Measurements from ENCODE around the gene MUSK.
A peak's percentile ranks its signal among the peaks of the same experiment; 100 is the strongest.

Gene MUSK

DNA sequence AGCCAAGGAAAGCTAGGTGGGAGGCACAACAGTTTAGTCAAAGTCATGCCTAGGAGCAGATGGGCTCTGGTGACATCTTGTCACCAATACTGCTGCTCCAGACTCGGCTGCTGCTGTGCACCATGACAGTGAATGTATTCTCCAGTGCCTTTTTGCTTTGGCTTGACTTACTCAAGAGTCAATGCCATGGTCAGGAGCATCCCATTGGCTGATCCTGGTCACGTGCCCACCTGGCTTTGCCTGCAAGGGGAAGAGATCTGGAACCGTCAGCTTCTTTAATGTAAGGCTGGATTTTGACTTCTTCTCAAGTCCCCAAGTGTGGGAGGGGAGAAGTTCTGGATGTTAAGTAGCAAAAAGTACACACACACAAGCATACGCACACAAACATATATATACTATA lies 19.9 kb upstream of the MUSK start:
- Histone ChIP-seq H3K4me3 (ENCODE audit: severe bottlenecking) (no peak overlapping the region), H3K27me3 (ENCODE audit: insufficient read depth, poor library complexity, severe bottlenecking) (no peaks in the 10 kb centered on the region), H3K9me3 (ENCODE audit: severe bottlenecking) (no peaks in the 10 kb centered on the region), H3K36me3 (ENCODE audit: low read depth) (no peaks in the 10 kb centered on the region), H3K27ac (ENCODE audit: poor library complexity, severe bottlenecking) (no peak overlapping the region), H3K4me1 (ENCODE audit: insufficient read depth, poor library complexity, severe bottlenecking) (peaks cover 11% of the 10 kb centered on the region)
- ATAC-seq (ENCODE audit: low read depth) (no peak), DNase-seq (ENCODE audit: low spot score) (no peak)
- TF ChIP-seq, protein P1, sequence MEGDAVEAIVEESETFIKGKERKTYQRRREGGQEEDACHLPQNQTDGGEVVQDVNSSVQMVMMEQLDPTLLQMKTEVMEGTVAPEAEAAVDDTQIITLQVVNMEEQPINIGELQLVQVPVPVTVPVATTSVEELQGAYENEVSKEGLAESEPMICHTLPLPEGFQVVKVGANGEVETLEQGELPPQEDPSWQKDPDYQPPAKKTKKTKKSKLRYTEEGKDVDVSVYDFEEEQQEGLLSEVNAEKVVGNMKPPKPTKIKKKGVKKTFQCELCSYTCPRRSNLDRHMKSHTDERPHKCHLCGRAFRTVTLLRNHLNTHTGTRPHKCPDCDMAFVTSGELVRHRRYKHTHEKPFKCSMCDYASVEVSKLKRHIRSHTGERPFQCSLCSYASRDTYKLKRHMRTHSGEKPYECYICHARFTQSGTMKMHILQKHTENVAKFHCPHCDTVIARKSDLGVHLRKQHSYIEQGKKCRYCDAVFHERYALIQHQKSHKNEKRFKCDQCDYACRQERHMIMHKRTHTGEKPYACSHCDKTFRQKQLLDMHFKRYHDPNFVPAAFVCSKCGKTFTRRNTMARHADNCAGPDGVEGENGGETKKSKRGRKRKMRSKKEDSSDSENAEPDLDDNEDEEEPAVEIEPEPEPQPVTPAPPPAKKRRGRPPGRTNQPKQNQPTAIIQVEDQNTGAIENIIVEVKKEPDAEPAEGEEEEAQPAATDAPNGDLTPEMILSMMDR (IDR thresholded peaks at IDR 0.05; ENCODE audit: poor library complexity, severe bottlenecking) = no peak

DNA sequence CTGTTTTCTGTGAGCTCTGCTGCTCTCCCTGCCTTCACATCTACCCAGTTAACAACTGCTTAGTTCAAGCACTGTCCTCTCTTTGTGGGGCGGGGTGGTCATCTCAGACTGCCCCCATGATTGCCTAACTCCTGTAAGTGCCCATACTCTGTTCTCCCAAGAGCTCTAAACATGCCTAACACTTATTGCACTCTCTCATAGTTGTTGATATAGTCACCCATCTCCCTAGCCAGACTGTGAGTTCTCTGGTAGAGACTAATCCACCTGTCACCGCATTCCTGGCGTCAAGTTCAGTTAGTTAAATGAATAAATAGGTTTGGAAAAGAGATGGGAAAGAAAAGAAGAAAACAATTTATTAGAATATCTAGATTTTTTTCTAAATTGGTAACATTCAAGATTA lies 18.3 kb upstream of the MUSK start:
- Histone ChIP-seq H3K4me3 (ENCODE audit: severe bottlenecking) (no peak overlapping the region), H3K4me1 (ENCODE audit: insufficient read depth, poor library complexity, severe bottlenecking) (peaks cover 11% of the 10 kb centered on the region), H3K27me3 (ENCODE audit: insufficient read depth, poor library complexity, severe bottlenecking) (no peaks in the 10 kb centered on the region), H3K36me3 (ENCODE audit: low read depth) (no peaks in the 10 kb centered on the region), H3K9me3 (ENCODE audit: severe bottlenecking) (no peaks in the 10 kb centered on the region), H3K27ac (ENCODE audit: poor library complexity, severe bottlenecking) (peak overlapping the region; percentile 10)
- ATAC-seq (ENCODE audit: low read depth) = no peak
- TF ChIP-seq, protein P1 (IDR thresholded peaks at IDR 0.05; ENCODE audit: poor library complexity, severe bottlenecking) = no peak
- DNase-seq (ENCODE audit: low spot score) = no peak

DNA sequence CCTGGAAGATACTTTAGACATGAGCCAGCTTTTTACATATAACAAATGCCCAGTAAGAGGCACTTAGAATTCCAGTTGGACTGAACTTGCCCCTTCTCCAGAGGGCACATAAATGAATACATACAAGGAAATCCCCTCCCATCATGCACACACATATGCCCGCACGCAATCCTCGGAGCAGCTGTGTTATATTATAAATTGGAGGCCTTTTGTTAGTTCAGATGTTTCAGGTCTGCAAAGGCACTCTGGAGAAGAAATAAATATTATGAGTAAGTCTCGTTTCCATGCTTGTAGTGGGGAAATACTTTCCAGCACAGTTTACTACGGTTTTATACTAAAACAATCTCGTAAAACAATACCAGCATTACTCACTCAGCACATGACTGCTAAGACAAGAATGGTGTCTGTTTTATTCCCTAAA lies 17.6 kb upstream of the MUSK start:
- H3K9me3 ChIP-seq (ENCODE audit: severe bottlenecking) = no peaks in the 10 kb centered on the region
- H3K36me3 ChIP-seq (ENCODE audit: low read depth) = no peaks in the 10 kb centered on the region
- peaks cover 14% of the 10 kb centered on the region for H3K4me1 ChIP-seq (ENCODE audit: insufficient read depth, poor library complexity, severe bottlenecking)
- peak; percentile 89 for ATAC-seq (ENCODE audit: low read depth)
- DNase-seq (ENCODE audit: low spot score) = no peak
- peak overlapping the region; percentile 10 for H3K27ac ChIP-seq (ENCODE audit: poor library complexity, severe bottlenecking)
- H3K4me3 ChIP-seq (ENCODE audit: severe bottlenecking) = no peak overlapping the region
- TF ChIP-seq, protein P1 (IDR thresholded peaks at IDR 0.05; ENCODE audit: poor library complexity, severe bottlenecking) = no peak
- H3K27me3 ChIP-seq (ENCODE audit: insufficient read depth, poor library complexity, severe bottlenecking) = no peaks in the 10 kb centered on the region

DNA sequence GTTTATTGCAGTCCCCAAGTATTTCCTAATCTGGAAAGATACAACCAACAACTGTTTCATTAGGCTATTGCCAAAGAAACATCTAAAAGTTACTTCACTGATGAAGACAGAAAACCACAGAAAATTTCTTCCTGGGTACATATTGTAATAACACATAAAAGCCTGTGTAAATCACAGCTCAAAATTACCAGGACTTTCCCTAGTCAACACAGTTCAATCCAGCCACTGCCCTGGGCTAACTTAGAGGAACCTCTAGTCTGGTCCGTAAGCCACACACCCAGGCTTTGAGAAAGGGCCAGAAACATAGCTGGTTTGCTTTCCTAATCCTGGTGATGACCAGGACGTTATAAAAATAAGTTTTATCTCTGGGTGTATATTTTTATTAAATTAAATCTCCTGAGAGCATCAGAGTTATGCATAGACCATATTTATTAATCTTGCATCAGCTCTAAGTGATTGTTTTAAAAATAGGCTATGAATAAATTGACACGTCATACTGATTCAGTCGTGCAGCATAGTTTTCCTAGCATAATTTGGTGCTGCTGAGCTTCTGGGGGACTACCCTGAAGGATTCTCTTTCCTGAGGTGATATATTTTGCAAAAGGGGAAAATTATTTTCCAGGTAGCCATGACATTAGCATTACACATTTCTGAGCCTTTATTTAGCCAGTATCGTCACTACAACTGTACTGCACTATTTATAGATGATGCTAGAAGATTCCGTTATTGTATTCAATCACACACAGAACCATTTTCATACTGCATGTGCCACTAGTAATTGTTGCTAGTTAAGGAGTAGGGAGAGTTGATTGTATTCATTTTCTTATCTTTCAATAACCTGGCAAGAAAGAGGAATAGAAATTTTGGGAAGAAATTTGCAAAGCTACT lies 12.6 kb upstream of the MUSK start:
- ATAC-seq (ENCODE audit: low read depth) = no peak

More for the DNA sequence above, 12.6 kb upstream of the MUSK start:
- Histone ChIP-seq H3K4me1 (ENCODE audit: insufficient read depth, poor library complexity, severe bottlenecking) (peaks cover 9% of the 10 kb centered on the region), H3K27me3 (ENCODE audit: insufficient read depth, poor library complexity, severe bottlenecking) (no peaks in the 10 kb centered on the region), H3K4me3 (ENCODE audit: severe bottlenecking) (no peak overlapping the region), H3K36me3 (ENCODE audit: low read depth) (no peaks in the 10 kb centered on the region), H3K9me3 (ENCODE audit: severe bottlenecking) (no peaks in the 10 kb centered on the region), H3K27ac (ENCODE audit: poor library complexity, severe bottlenecking) (no peak overlapping the region)
- TF ChIP-seq, protein P1 (IDR thresholded peaks at IDR 0.05; ENCODE audit: poor library complexity, severe bottlenecking) = no peak
- no peak for DNase-seq (ENCODE audit: low spot score)

Measured in RWPE2 (cell line).